ENCODE data around the gene FBXO38. TPM values are rescaled to one million over a fixed set of nuclear protein-coding genes. Genes with fewer than 3 reads are reported as not detected.

FBXO38 gene
- total RNA-seq, 2 experiments from 2014 or later, result 41.2 to 41.7 TPM

- CTCF ChIA-PET, result no interaction called here
- POLR2A ChIA-PET, result no interaction called here
Observed at GRCh38 chr5:148418511-148418910, 34.8 kb downstream of the FBXO38 start.

GRCh38 chr5:148421661-148422060 lies 37.9 kb downstream of the FBXO38 start:
- POLR2A ChIA-PET, result no interaction called here
- CTCF ChIA-PET, result interaction anchor here (3.0 kb wide), 1 partner anchor 309 kb away, joined by 10 read pairs; no protein-coding TSS in a partner anchor

- ChIA-PET CTCF (no interaction called here), POLR2A (no interaction called here)
Observed at GRCh38 chr5:148425808-148426207, 42.0 kb downstream of the FBXO38 start.

GRCh38 chr5:148426514-148426913 lies 42.8 kb downstream of the FBXO38 start:
- ChIA-PET CTCF (no interaction called here), POLR2A (no interaction called here)

- CTCF ChIA-PET, result no interaction called here
- POLR2A ChIA-PET, result no interaction called here
Observed at GRCh38 chr5:148427370-148428042, 43.7 kb downstream of the FBXO38 start.

- POLR2A ChIA-PET, result no interaction called here
- CTCF ChIA-PET, result interaction anchor here (0.9 kb wide), 1 partner anchor 285 kb away, joined by 3 read pairs; no protein-coding TSS in a partner anchor
Observed at GRCh38 chr5:148428848-148429247, 45.1 kb downstream of the FBXO38 start.

- ChIA-PET CTCF (no interaction called here), POLR2A (no interaction called here)
Observed at GRCh38 chr5:148433826-148434225, 50.1 kb downstream of the FBXO38 start.

GRCh38 chr5:148436029-148436428 lies 52.3 kb downstream of the FBXO38 start:
- ChIA-PET CTCF (no interaction called here), POLR2A (no interaction called here)

- ChIA-PET POLR2A (no interaction called here), CTCF (interaction anchor here (1.4 kb wide), 1 partner anchor 294 kb away, joined by 5 read pairs; no protein-coding TSS in a partner anchor)
Observed at GRCh38 chr5:148437249-148437648, 53.5 kb downstream of the FBXO38 start.

GRCh38 chr5:148438933-148439332 lies 55.2 kb downstream of the FBXO38 start:
- ChIA-PET POLR2A (interaction anchor here (0.6 kb wide), 1 partner anchor 1050 kb away, joined by 3 read pairs; no protein-coding TSS in a partner anchor), CTCF (no interaction called here)

GRCh38 chr5:148443241-148443640 lies 59.5 kb downstream of the FBXO38 start:
- ChIA-PET CTCF (interaction anchor here (0.7 to 5.9 kb wide), 7 partner anchors 264 to 298 kb away, joined by 3 to 44 read pairs (median 4); no protein-coding TSS in a partner anchor), POLR2A (no interaction called here)

- CTCF ChIA-PET, result interaction anchor here (0.9 to 5.9 kb wide), 7 partner anchors 9 to 289 kb away, joined by 3 to 44 read pairs (median 6); no protein-coding TSS in a partner anchor
Observed at GRCh38 chr5:148443998-148444397, 60.2 kb downstream of the FBXO38 start.

GRCh38 chr5:148445578-148445977 lies 61.8 kb downstream of the FBXO38 start:
- POLR2A ChIA-PET, result no interaction called here
- CTCF ChIA-PET, result interaction anchor here (0.6 to 1.2 kb wide), 2 partner anchors 286 to 1614 kb away, joined by 3 to 4 read pairs; no protein-coding TSS in a partner anchor

More at GRCh38 chr5:148443998-148444397, 60.2 kb downstream of the FBXO38 start:
- POLR2A ChIA-PET, result no interaction called here

GRCh38 chr5:148446611-148447010 lies 62.9 kb downstream of the FBXO38 start:
- POLR2A ChIA-PET, result no interaction called here
- CTCF ChIA-PET, result no interaction called here

GRCh38 chr5:148452499-148453193 lies 68.9 kb downstream of the FBXO38 start:
- ChIA-PET CTCF (interaction anchor here (1.1 to 2.2 kb wide), 3 partner anchors 8 to 278 kb away, joined by 3 to 8 read pairs (median 5); no protein-coding TSS in a partner anchor), POLR2A (no interaction called here)

GRCh38 chr5:148454576-148454975 lies 70.8 kb downstream of the FBXO38 start:
- ChIA-PET POLR2A (no interaction called here), CTCF (interaction anchor here (2.2 kb wide), 1 partner anchor 29 kb away, joined by 5 read pairs; no protein-coding TSS in a partner anchor)

GRCh38 chr5:148455185-148455584 lies 71.4 kb downstream of the FBXO38 start:
- POLR2A ChIA-PET, result no interaction called here
- CTCF ChIA-PET, result interaction anchor here (1.3 kb wide), 1 partner anchor 275 kb away, joined by 3 read pairs; no protein-coding TSS in a partner anchor

GRCh38 chr5:148457183-148457620 lies 73.4 kb downstream of the FBXO38 start:
- CTCF ChIA-PET, result interaction anchor here (0.8 kb wide), 1 partner anchor 274 kb away, joined by 3 read pairs; no protein-coding TSS in a partner anchor
- POLR2A ChIA-PET, result no interaction called here

- CTCF ChIA-PET, result interaction anchor here (3.4 kb wide), 1 partner anchor 272 kb away, joined by 13 read pairs; no protein-coding TSS in a partner anchor
- POLR2A ChIA-PET, result no interaction called here
Observed at GRCh38 chr5:148458036-148458888, 74.5 kb downstream of the FBXO38 start.

GRCh38 chr5:148459669-148460068 lies 75.9 kb downstream of the FBXO38 start:
- ChIA-PET CTCF (interaction anchor here (3.4 kb wide), 1 partner anchor 271 kb away, joined by 13 read pairs; no protein-coding TSS in a partner anchor), POLR2A (no interaction called here)

Measured in activated CD8-positive, alpha-beta memory T cell treated with anti-CD3 and anti-CD28 coated beads for 36 hours (primary cell).